ENCODE results near the gene HNRNPA3.

GRCh38 chr2:177217247-177217843 is 4.8 kb downstream of the HNRNPA3 start:
- TF ChIP-seq AFF4 (CRISPR knock-in tag; IDR thresholded peaks at IDR 0.05; ENCODE audit: borderline replicate concordance) (no peak), CTCF (IDR thresholded peaks at IDR 0.05) (no peak), ZNF423 (CRISPR knock-in tag; IDR thresholded peaks at IDR 0.05) (no peak), JUN (CRISPR knock-in tag; IDR thresholded peaks at IDR 0.05) (no peak), ELF4 (CRISPR knock-in tag; IDR thresholded peaks at IDR 0.05; ENCODE audit: low read depth) (no peak), SOX15 (CRISPR knock-in tag; IDR thresholded peaks at IDR 0.05) (no peak), E2F4 (CRISPR knock-in tag; IDR thresholded peaks at IDR 0.05; ENCODE audit: borderline replicate concordance, low read depth) (no peak), CREB1 (CRISPR knock-in tag; IDR thresholded peaks at IDR 0.05) (no peak), SP1 (CRISPR knock-in tag; conservative IDR thresholded peaks at IDR 0.05) (no peak), ESRRA (CRISPR knock-in tag; IDR thresholded peaks at IDR 0.05; ENCODE audit: borderline replicate concordance) (no peak)

Data from WTC11 (cell line).